Right renal cortex interstitium (tissue), 3 donors: Measurements from ENCODE around the gene CD14. TPM values are rescaled to one million over a fixed set of nuclear protein-coding genes. Genes with fewer than 3 reads are reported as not detected.
"Not testable (repeated sequence)": the region's sequence is repeated elsewhere in the genome, so short reads cannot be mapped to it uniquely, and the experiment has no call there.

ENCODE experiments used
- DNase-seq, 3 donors: peaks; one replicate each; pipeline ENCODE4 v3.0.0-alpha.2; 2013; ENCODE audit warnings: low read depth in 3 of 3, low spot score in 2 of 3
- polyA plus RNA-seq, 3 donors: library from polyadenylated mRNA; unstranded; fragments of 120-200 nt; gene quantifications; one replicate each; pipeline ENCODE4 v1.2.1, GENCODE V29; 2013; ENCODE audit not compliant: insufficient read length in 3 of 3

The CD14 gene
- polyA plus RNA-seq, 3 donors, result 5.6 to 7.6 (median 7.5) TPM

- no peak for DNase-seq
These were observed 2.6 kb upstream of the CD14 start for GRCh38 chr5:140635291-140636257.

GRCh38 chr5:140634103-140634502, 1.1 kb upstream of the CD14 start:
- DNase-seq, result no peak

GRCh38 chr5:140633501-140633900, 526 bp upstream of the CD14 start:
- no peak for DNase-seq

GRCh38 chr5:140632366-140633020, 482 bp downstream of the CD14 start:
- DNase-seq, result peak in 1 of 3 donors; percentile 23

- DNase-seq, result peak in 1 of 3 donors; percentile 27
These were observed 1.1 kb downstream of the CD14 start for GRCh38 chr5:140631831-140632365.

GRCh38 chr5:140631036-140631417, 1.9 kb downstream of the CD14 start:
- DNase-seq, result no peak

- no peak for DNase-seq
These were observed 2.5 kb downstream of the CD14 start for GRCh38 chr5:140630292-140631035.

- no peak for DNase-seq
These were observed 4.3 kb downstream of the CD14 start for GRCh38 chr5:140628711-140629110.

GRCh38 chr5:140627972-140628371, 5.0 kb downstream of the CD14 start:
- no peak for DNase-seq

- not testable (repeated sequence) for DNase-seq
These were observed 8.1 kb downstream of the CD14 start for GRCh38 chr5:140624886-140625285.

- not testable (repeated sequence) for DNase-seq
These were observed 9.9 kb downstream of the CD14 start for GRCh38 chr5:140623061-140623460.

- no peak for DNase-seq
These were observed 10.7 kb downstream of the CD14 start for GRCh38 chr5:140622301-140622700.

- DNase-seq, result no peak
These were observed 21.9 kb downstream of the CD14 start for GRCh38 chr5:140611020-140611521.

- no peak for DNase-seq
These were observed 23.8 kb downstream of the CD14 start for GRCh38 chr5:140609126-140609525.

GRCh38 chr5:140608722-140609121, 24.3 kb downstream of the CD14 start:
- no peak for DNase-seq

GRCh38 chr5:140607031-140607430, 25.9 kb downstream of the CD14 start:
- no peak for DNase-seq

GRCh38 chr5:140605879-140606278, 27.1 kb downstream of the CD14 start:
- DNase-seq, result no peak

GRCh38 chr5:140603734-140604133, 29.2 kb downstream of the CD14 start:
- no peak for DNase-seq

- DNase-seq, result not testable (repeated sequence)
These were observed 29.6 kb downstream of the CD14 start for GRCh38 chr5:140603446-140603698.

- no peak for DNase-seq
These were observed 30.8 kb downstream of the CD14 start for GRCh38 chr5:140602147-140602546.

GRCh38 chr5:140600096-140600495, 32.9 kb downstream of the CD14 start:
- no peak for DNase-seq
